Left hindlimb (tissue), 1 donor: ENCODE measurements around the gene NLGN1.

Experiments used
- DNase-seq: peaks from one replicate; pipeline ENCODE4 v3.0.0-alpha.2; 2018

Gene NLGN1

GRCh38 chr3:173923204-173923603 lies 525.7 kb downstream of the NLGN1 start:
- DNase-seq: no peak

DNA sequence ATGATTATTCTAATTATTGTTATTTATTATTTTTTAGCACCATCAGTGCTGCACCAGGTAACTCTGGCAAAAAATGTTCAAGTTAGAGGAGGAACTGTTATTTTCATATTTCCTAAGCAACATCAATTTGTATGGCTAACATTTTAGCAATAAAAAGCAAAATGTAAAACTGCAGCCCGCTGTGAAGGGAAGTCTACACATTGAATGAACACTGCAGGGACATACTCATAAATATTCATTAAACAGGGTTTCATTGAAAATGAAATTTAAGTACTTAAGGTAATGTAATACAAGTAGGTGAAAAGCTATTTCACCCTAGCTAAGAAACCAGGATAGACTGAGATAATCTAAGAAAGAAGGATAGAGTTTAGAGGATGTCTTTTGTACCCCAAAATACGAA lies 532.7 kb downstream of the NLGN1 start:
- no peak for DNase-seq

- no peak for DNase-seq
Measured at GRCh38 chr3:173932624-173933023, 535.1 kb downstream of the NLGN1 start.

DNA sequence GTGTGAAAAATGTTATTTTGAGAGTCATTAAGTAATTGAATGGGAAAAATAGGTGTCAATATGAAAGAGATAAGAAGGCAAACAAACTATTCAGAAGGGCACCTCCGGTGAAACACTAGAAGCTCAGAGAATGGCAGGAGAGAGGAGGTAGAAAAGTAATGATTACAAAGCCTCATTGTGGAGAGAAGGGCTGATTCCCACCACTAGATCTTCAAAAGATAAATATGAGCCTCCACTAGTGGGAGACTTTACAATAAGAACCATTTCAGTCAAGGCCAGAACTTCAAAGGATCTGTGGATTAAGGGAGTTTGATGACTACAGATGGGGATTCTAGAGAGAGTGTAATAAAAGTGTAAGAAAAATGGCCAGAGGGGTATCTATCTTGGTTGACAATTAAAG lies 535.6 kb downstream of the NLGN1 start:
- no peak for DNase-seq

- no peak for DNase-seq
Measured at GRCh38 chr3:173936316-173936715, 538.8 kb downstream of the NLGN1 start.

DNA sequence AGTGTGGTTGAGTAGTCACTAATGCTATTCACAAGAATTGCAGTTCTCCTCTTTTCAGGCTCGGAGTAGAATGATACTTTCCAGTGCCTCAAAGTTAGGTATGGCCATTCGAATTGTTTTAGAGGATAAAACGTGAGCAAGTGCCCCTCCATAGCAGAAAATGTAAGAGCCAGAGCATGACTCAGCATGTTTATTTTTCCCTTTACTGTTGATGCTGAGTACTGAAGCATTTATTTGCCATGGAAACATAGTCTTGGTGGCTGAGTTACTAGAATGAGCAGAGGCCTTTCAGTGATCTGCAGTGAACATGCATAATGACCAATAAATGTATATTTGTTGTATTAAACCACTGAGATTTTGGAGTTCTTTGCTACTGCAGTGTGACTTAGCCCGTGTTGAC lies 540.6 kb downstream of the NLGN1 start:
- DNase-seq: no peak

- DNase-seq: no peak
Measured at GRCh38 chr3:173938616-173939015, 541.1 kb downstream of the NLGN1 start.

GRCh38 chr3:173939331-173939730 lies 541.8 kb downstream of the NLGN1 start:
- no peak for DNase-seq

DNA sequence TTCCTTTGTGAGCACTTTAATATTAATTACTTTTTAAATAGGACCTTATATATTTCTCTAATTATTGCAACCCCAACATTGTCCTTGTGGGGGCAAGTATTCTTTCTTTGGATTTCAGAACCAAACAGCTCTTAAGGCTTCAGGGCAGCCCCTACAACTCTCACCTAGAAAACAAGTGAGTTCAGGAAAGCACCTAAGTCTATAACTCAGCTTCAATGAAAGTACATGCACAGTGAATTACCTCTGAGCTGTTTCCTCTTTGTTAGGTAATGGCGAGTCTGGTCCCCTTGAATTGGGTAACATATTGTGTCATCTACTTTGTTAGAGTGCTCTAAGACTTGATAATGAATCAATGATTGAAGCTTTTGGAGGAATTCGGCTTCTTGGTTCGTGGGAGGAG lies 545.7 kb downstream of the NLGN1 start:
- no peak for DNase-seq

- DNase-seq: no peak
Measured at GRCh38 chr3:173945170-173945569, 547.6 kb downstream of the NLGN1 start.

- DNase-seq: no peak
Measured at GRCh38 chr3:173945806-173946205, 548.3 kb downstream of the NLGN1 start.

DNA sequence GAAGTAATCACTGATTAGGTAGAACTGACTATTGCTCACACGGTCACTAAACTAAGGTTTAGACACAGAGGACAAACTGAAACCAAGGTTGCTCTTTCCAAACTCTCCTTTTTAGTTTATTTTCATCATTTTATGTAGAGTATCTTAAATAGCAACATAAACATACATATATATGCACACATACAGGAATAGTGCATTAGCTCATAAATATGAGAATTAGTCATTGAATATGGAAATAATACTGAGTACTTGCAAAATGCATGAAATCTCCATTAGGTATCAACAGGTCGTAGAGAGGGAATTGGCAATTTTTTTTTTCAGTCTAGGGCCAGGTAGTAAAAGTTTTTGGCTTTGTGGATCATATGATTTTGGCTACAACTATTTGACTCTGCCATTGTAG lies 557.1 kb downstream of the NLGN1 start:
- DNase-seq: no peak

DNA sequence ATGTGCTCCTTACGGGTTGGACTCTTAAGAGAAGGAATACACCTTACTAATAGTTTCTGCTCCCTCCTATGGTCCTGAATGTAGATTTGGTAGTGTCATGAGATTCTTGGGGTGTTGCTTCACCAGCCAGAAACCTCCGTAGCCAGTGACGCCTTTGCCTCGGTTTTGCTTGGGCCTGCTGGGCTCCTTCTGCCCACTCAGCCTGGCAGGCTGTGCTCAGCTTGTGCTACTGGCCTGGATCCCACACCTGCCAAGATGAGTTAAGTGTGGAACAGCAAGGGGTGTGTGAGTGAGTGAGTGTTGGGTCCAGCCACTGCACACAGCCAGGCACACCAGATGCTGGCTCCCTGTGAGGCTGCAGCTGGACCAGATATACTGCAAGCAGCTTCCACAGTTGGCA lies 560.1 kb downstream of the NLGN1 start:
- DNase-seq: no peak

- no peak for DNase-seq
Measured at GRCh38 chr3:173958805-173959204, 561.3 kb downstream of the NLGN1 start.

- no peak for DNase-seq
Measured at GRCh38 chr3:173970281-173970680, 572.7 kb downstream of the NLGN1 start.

GRCh38 chr3:173976281-173976680 lies 578.7 kb downstream of the NLGN1 start:
- DNase-seq: no peak

GRCh38 chr3:173977747-173978146 lies 580.2 kb downstream of the NLGN1 start:
- DNase-seq: no peak

DNA sequence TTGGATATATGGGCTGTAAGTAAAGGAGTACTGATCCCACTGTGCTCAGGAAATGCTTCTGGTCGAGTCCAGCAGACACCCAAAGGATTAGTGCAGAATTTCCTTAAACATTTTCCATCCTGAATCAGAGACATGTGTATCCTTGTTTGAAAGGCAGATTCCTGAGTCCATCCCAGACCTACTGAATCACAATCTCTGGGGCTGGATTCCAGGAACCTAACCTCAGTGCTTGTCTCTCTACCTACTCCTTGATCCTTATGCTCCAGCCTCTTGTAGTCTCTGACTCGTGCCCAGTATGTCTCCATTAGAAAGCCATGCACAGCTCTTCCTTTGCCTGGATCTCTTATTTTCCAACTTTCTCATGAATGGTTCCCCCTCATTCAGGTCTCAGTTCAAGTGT lies 585.8 kb downstream of the NLGN1 start:
- DNase-seq: no peak

- DNase-seq: no peak
Measured at GRCh38 chr3:173986861-173987410, 589.4 kb downstream of the NLGN1 start.

DNA sequence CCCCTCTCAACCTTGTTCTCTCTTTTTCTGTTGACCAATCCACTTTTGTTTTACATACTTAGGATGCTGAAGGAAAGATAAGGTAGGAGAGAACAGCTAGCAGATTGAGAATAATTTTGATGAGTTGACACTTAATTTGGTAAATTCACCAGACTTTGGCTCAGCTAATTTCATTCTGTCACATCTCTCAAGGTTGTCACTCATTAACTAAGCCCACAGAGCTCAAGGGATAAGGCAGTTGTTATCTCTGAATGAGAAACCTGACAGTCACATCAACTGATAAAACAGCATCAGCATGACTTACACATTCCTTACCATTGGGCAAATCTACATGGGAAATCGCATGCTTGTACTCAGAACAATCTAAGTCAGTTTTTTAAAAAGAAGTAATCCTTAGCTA lies 591.4 kb downstream of the NLGN1 start:
- no peak for DNase-seq

DNA sequence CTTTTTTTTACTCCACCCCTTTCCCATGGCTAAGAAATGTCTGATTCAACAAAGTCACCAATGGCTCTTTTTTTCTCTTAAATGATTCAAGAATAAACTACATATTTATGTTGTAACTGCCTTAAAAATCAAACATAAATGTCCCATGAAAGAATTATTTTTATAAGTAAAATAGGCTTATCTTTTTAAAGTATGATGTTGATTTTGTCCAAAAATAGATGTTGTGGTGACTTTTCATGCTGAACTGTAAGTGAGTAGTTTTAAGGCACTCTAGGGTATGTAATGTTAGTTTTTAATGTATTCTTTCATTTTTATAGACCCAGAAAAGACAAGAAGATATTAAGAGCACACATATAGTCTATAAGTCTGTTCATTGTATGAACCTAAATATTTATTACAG lies 594.9 kb downstream of the NLGN1 start:
- no peak for DNase-seq

GRCh38 chr3:173993299-173993698 lies 595.8 kb downstream of the NLGN1 start:
- DNase-seq: no peak

DNA sequence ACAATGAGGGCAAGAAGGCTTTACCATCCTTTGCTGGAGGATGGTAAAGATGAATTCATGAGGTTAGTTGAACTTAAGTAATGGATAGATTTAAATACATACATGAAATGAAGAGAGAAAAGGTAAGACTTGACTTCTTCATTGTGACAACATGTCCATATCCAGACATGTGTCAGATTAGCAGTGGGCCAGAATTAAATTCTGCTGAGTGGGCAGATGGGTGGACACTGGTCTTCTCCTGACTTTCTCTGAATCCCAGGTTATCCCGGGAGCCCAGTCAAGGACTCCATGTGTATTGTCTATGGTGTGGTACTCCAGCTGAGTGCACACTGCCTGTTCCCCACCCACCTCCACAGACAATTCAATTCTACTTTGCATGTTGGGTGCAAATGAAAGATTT lies 603.1 kb downstream of the NLGN1 start:
- no peak for DNase-seq

- DNase-seq: no peak
Measured at GRCh38 chr3:174002543-174002942, 605.0 kb downstream of the NLGN1 start.

DNA sequence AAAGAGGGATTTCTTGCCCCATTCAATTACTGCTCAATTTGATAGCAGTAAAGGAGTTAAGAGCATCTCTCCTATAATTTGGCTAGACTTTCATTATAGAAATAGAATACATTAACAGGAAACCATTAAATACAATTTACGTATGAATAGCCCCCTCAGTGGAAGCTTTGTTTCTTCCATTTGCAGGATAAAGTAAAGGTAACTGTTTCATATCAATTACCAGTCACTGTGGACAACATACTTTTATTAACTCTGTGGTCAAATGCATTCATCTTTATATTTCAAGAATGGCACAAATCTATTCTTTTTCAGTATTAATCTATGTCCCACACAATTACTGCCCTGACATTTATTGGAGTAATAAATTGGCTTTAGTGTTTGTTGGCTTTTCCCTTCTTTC lies 613.4 kb downstream of the NLGN1 start:
- no peak for DNase-seq

- no peak for DNase-seq
Measured at GRCh38 chr3:174016186-174016585, 618.6 kb downstream of the NLGN1 start.
